GM19467 (cell line): ENCODE results near the gene ABCA10.

Source experiments
- ATAC-seq: cut with Tn5 transposase; IDR thresholded peaks from one replicate; pipeline ENCODE4 v1.9.1; 2021; ENCODE audit warnings: mild to moderate bottlenecking, moderate library complexity; ENCODE audit not compliant: unreplicated experiment

The ABCA10 gene

GRCh38 chr17:69103557-69104233 lies 124.9 kb downstream of the ABCA10 start:
- ATAC-seq, result no peak

GRCh38 chr17:69098625-69099024 lies 130.0 kb downstream of the ABCA10 start:
- no peak for ATAC-seq
